CD8-positive, alpha-beta memory T cell (primary cell): ENCODE data around the gene MARCHF10. TPM values are rescaled to one million over a fixed set of nuclear protein-coding genes. Genes with fewer than 3 reads are reported as not detected.

Source experiments
- CTCF ChIA-PET: fragments of 350-600 bp; sonication (Branson Sonifier 250); formaldehyde crosslinking; loops from one replicate; lab custom pipeline; 2021; ENCODE audit warnings: antibody characterized with exemption; lab: Charles Lee
- POLR2A ChIA-PET: fragments of 350-600 bp; sonication (Branson Sonifier 250); formaldehyde crosslinking; loops from one replicate; lab custom pipeline; 2021; ENCODE audit warnings: antibody characterized with exemption; lab: Charles Lee
- DNase-seq, 5 donors: peaks; one replicate each; pipeline versions ENCODE4 v3.0.0 to v3.0.0-alpha.2; 2020 to 2022; ENCODE audit warnings: mixed read lengths in 1 of 5
- H3K27ac ChIP-seq: one replicate; pipeline ENCODE4 v1.7.0; 2013; ENCODE audit warnings: low read depth, mild to moderate bottlenecking, low read length, moderate library complexity
- H3K27me3 ChIP-seq: 2 replicates; pipeline ENCODE4 v1.7.0; 2013; ENCODE audit warnings: low read length, mild to moderate bottlenecking; ENCODE audit not compliant: insufficient read depth, poor library complexity, severe bottlenecking
- H3K36me3 ChIP-seq: 2 replicates; pipeline ENCODE4 v1.7.0; 2013; ENCODE audit warnings: mild to moderate bottlenecking, low read length, moderate library complexity; ENCODE audit not compliant: insufficient read depth
- H3K4me1 ChIP-seq: 2 replicates; pipeline ENCODE4 v1.7.0; 2013; ENCODE audit warnings: mild to moderate bottlenecking, low read length, moderate library complexity; ENCODE audit not compliant: insufficient read depth
- H3K4me3 ChIP-seq: 2 replicates; pipeline ENCODE4 v1.7.0; 2013; ENCODE audit warnings: mild to moderate bottlenecking, low read length
- H3K9me3 ChIP-seq: 2 replicates; pipeline ENCODE4 v1.7.0; 2013; ENCODE audit warnings: mild to moderate bottlenecking, low read length
- H3K27ac Mint-ChIP-seq, 8 donors: one replicate each; pipeline ENCODE4 v1.8.0; 2020 to 2021; ENCODE audit warnings: mixed read lengths in 8 of 8, mild to moderate bottlenecking in 6 of 8, inconsistent platforms in 3 of 8, moderate library complexity in 3 of 8
- H3K27me3 Mint-ChIP-seq, 2 donors: one replicate each; pipeline ENCODE4 v1.8.0; 2020 to 2021; ENCODE audit warnings: mixed read lengths in 2 of 2, mild to moderate bottlenecking in 1 of 2, moderate library complexity in 1 of 2
- H3K36me3 Mint-ChIP-seq, 3 donors: one replicate each; pipeline ENCODE4 v1.8.0; 2020 to 2021; ENCODE audit warnings: mixed read lengths in 3 of 3, inconsistent platforms in 1 of 3, mild to moderate bottlenecking in 1 of 3
- H3K4me1 Mint-ChIP-seq, 3 donors: one replicate each; pipeline ENCODE4 v1.8.0; 2020 to 2021; ENCODE audit warnings: mixed read lengths in 3 of 3, inconsistent platforms in 1 of 3, mild to moderate bottlenecking in 1 of 3
- H3K4me3 Mint-ChIP-seq, 7 donors: one replicate each; pipeline ENCODE4 v1.8.0; 2020 to 2021; ENCODE audit warnings: mixed read lengths in 7 of 7, mild to moderate bottlenecking in 6 of 7, moderate library complexity in 4 of 7, inconsistent platforms in 2 of 7
- H3K9me3 Mint-ChIP-seq, 5 donors: one replicate each; pipeline ENCODE4 v1.8.0; 2020 to 2022; ENCODE audit warnings: mixed read lengths in 5 of 5, mild to moderate bottlenecking in 3 of 5, moderate library complexity in 2 of 5, inconsistent platforms in 1 of 5
- polyA plus RNA-seq: library from polyadenylated mRNA; unstranded; fragments of 300-500 nt; fragmentation: Illumina TruSeq; gene quantifications from one replicate; pipeline ENCODE4 v1.2.3, GENCODE V29; 2021
- total RNA-seq, 2 experiments: library from RNA; stranded (reverse); gene quantifications; one replicate each; pipeline ENCODE4 v1.2.3, GENCODE V29; 2021

Gene MARCHF10
- total and polyA plus RNA-seq, 3 experiments from 2014 or later, result 0.86 TPM; not detected in 2

- Histone ChIP-seq H3K4me3 (no peak overlapping the region), H3K27ac (no peak overlapping the region), H3K4me1 (peaks cover 23% of the 10 kb centered on the region), H3K9me3 (no peaks in the 10 kb centered on the region), H3K36me3 (no peaks in the 10 kb centered on the region), H3K27me3 (no peaks in the 10 kb centered on the region)
- peaks cover 0 to 3% (median 0%) of the 10 kb centered on the region in 5 donors for H3K9me3 Mint-ChIP-seq
- peak overlapping the region in 4 of 8 donors; percentile 53 to 94 (median 85) for H3K27ac Mint-ChIP-seq
- H3K36me3 Mint-ChIP-seq, result peaks cover 0 to 5% (median 0%) of the 10 kb centered on the region in 3 donors
- ChIA-PET CTCF (interaction anchor here (0.7 to 2.8 kb wide), 2 partner anchors 245 to 251 kb away, joined by 3 to 12 read pairs; partner anchors contain the start of gene TANC2), POLR2A (interaction anchor here (1.4 kb wide), 1 partner anchor 242 kb away, joined by 5 read pairs; no protein-coding TSS in a partner anchor)
- H3K4me1 Mint-ChIP-seq, result peaks cover 35 to 40% (median 37%) of the 10 kb centered on the region in 3 donors
- peaks cover 0 to 3% of the 10 kb centered on the region in 2 donors for H3K27me3 Mint-ChIP-seq
- DNase-seq, result no peak
- H3K4me3 Mint-ChIP-seq, result no peak overlapping the region
These were observed 85.5 kb downstream of the MARCHF10 start for GRCh38 chr17:62722625-62723024.

GRCh38 chr17:62720126-62720850, 87.8 kb downstream of the MARCHF10 start:
- CTCF ChIA-PET, result no interaction called here
- no peak overlapping the region for H3K27ac ChIP-seq
- Mint-ChIP-seq H3K27me3 (no peaks in the 10 kb centered on the region), H3K27ac (peak overlapping the region in 5 of 8 donors; percentile 5 to 84 (median 13)), H3K9me3 (peaks cover 0 to 3% (median 0%) of the 10 kb centered on the region in 5 donors), H3K4me3 (peak overlapping the region in 1 of 7 donors; percentile 13), H3K36me3 (peaks cover 0 to 5% (median 0%) of the 10 kb centered on the region in 3 donors), H3K4me1 (peaks cover 26 to 33% (median 27%) of the 10 kb centered on the region in 3 donors)
- POLR2A ChIA-PET, result no interaction called here
- no peak overlapping the region for H3K4me3 ChIP-seq
- H3K27me3 ChIP-seq, result no peaks in the 10 kb centered on the region
- H3K4me1 ChIP-seq, result peaks cover 18% of the 10 kb centered on the region
- DNase-seq, result no peak
- H3K36me3 ChIP-seq, result no peaks in the 10 kb centered on the region
- no peaks in the 10 kb centered on the region for H3K9me3 ChIP-seq

- POLR2A ChIA-PET, result no interaction called here
- CTCF ChIA-PET, result no interaction called here
- H3K27ac ChIP-seq, result no peak overlapping the region
These were observed 88.5 kb downstream of the MARCHF10 start for GRCh38 chr17:62719586-62719985.

DNA sequence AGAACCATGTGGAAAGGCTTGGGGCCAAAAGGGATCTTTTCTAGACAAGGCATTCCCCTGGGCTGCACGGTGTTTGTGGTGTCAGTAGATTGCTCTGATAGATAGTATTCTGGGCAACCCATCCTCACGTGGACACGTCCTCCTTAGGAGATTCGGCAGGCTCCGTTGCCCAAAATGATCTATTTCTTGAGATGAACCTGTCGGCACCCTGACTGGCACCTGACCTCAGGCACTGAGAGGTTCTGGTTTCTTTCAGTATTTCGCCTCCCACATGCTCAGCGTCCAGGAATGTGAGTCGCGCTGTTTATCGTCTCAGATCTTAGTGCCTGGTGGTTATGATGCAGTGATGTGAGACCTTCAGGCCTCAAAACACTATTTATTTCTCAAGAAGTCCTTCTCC, 89.7 kb downstream of the MARCHF10 start:
- ChIA-PET CTCF (interaction anchor here (1.3 kb wide), 1 partner anchor 12 kb away, joined by 3 read pairs; no protein-coding TSS in a partner anchor), POLR2A (no interaction called here)
- H3K27ac ChIP-seq, result no peak overlapping the region
- peak overlapping the region in 6 of 8 donors; percentile 13 to 82 (median 42) for H3K27ac Mint-ChIP-seq
- peaks cover 0 to 5% (median 0%) of the 10 kb centered on the region in 3 donors for H3K36me3 Mint-ChIP-seq
- peaks cover 0 to 3% (median 0%) of the 10 kb centered on the region in 5 donors for H3K9me3 Mint-ChIP-seq
- no peak for DNase-seq
- peaks cover 8 to 14% (median 8%) of the 10 kb centered on the region in 3 donors for H3K4me1 Mint-ChIP-seq
- no peaks in the 10 kb centered on the region for H3K36me3 ChIP-seq
- H3K4me1 ChIP-seq, result no peaks in the 10 kb centered on the region
- H3K9me3 ChIP-seq, result no peaks in the 10 kb centered on the region
- no peaks in the 10 kb centered on the region for H3K27me3 Mint-ChIP-seq
- peak overlapping the region in 2 of 7 donors; percentile 15 to 30 for H3K4me3 Mint-ChIP-seq
- no peaks in the 10 kb centered on the region for H3K27me3 ChIP-seq
- H3K4me3 ChIP-seq, result no peak overlapping the region

More at GRCh38 chr17:62719586-62719985, 88.5 kb downstream of the MARCHF10 start:
- H3K9me3 ChIP-seq, result no peaks in the 10 kb centered on the region
- peaks cover 0 to 5% (median 0%) of the 10 kb centered on the region in 3 donors for H3K36me3 Mint-ChIP-seq
- no peak for DNase-seq
- H3K4me3 Mint-ChIP-seq, result peak overlapping the region in 1 of 7 donors; percentile 13
- H3K9me3 Mint-ChIP-seq, result peaks cover 0 to 3% (median 0%) of the 10 kb centered on the region in 5 donors
- no peaks in the 10 kb centered on the region for H3K27me3 ChIP-seq
- H3K4me1 ChIP-seq, result peaks cover 11% of the 10 kb centered on the region
- no peaks in the 10 kb centered on the region for H3K36me3 ChIP-seq
- H3K4me3 ChIP-seq, result no peak overlapping the region
- H3K4me1 Mint-ChIP-seq, result peaks cover 19 to 26% (median 20%) of the 10 kb centered on the region in 3 donors
- H3K27me3 Mint-ChIP-seq, result no peaks in the 10 kb centered on the region
- peak overlapping the region in 3 of 8 donors; percentile 13 to 64 (median 23) for H3K27ac Mint-ChIP-seq

- H3K4me3 Mint-ChIP-seq, result peak overlapping the region in 3 of 7 donors; percentile 4 to 30 (median 15)
- no peaks in the 10 kb centered on the region for H3K27me3 ChIP-seq
- peaks cover 0 to 3% (median 0%) of the 10 kb centered on the region in 5 donors for H3K9me3 Mint-ChIP-seq
- no peaks in the 10 kb centered on the region for H3K27me3 Mint-ChIP-seq
- no peak overlapping the region for H3K27ac ChIP-seq
- ChIA-PET POLR2A (no interaction called here), CTCF (interaction anchor here (1.3 kb wide), 1 partner anchor 12 kb away, joined by 3 read pairs; no protein-coding TSS in a partner anchor)
- peaks cover 4 to 9% (median 5%) of the 10 kb centered on the region in 3 donors for H3K4me1 Mint-ChIP-seq
- no peaks in the 10 kb centered on the region for H3K36me3 ChIP-seq
- H3K4me3 ChIP-seq, result no peak overlapping the region
- peaks cover 0 to 5% (median 0%) of the 10 kb centered on the region in 3 donors for H3K36me3 Mint-ChIP-seq
- H3K9me3 ChIP-seq, result no peaks in the 10 kb centered on the region
- DNase-seq, result no peak
- H3K27ac Mint-ChIP-seq, result peak overlapping the region in 7 of 8 donors; percentile 13 to 82 (median 57)
- H3K4me1 ChIP-seq, result no peaks in the 10 kb centered on the region
These were observed 90.2 kb downstream of the MARCHF10 start for GRCh38 chr17:62717889-62718288.

DNA sequence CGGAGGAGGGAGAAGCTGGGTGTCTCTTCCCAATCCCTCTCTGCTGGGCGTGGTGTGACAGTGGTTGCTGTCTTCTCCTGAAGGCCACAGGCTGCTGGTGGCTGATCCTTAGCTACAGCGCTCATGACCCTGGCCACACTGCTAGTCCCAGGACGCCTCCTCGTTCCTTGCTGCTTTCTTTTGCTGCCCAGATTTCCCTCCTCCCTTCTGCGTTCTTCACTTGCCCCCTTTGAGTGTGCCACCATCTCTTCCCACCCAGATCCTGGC, 90.6 kb downstream of the MARCHF10 start:
- H3K27me3 ChIP-seq, result no peaks in the 10 kb centered on the region
- H3K4me1 ChIP-seq, result no peaks in the 10 kb centered on the region
- Mint-ChIP-seq H3K4me1 (peaks cover 2 to 8% (median 5%) of the 10 kb centered on the region in 3 donors), H3K27ac (peak overlapping the region in 5 of 8 donors; percentile 13 to 82 (median 57)), H3K36me3 (peaks cover 0 to 5% (median 0%) of the 10 kb centered on the region in 3 donors), H3K4me3 (peak overlapping the region in 1 of 7 donors; percentile 4), H3K9me3 (peaks cover 0 to 3% (median 0%) of the 10 kb centered on the region in 5 donors), H3K27me3 (no peaks in the 10 kb centered on the region)
- DNase-seq, result no peak
- H3K9me3 ChIP-seq, result no peaks in the 10 kb centered on the region
- ChIA-PET CTCF (interaction anchor here (1.3 kb wide), 1 partner anchor 11 kb away, joined by 3 read pairs; no protein-coding TSS in a partner anchor), POLR2A (no interaction called here)
- no peak overlapping the region for H3K27ac ChIP-seq
- no peaks in the 10 kb centered on the region for H3K36me3 ChIP-seq
- H3K4me3 ChIP-seq, result no peak overlapping the region

- Mint-ChIP-seq H3K27ac (no peak overlapping the region), H3K4me1 (peaks cover 0 to 6% (median 5%) of the 10 kb centered on the region in 3 donors), H3K27me3 (no peaks in the 10 kb centered on the region)
These were observed 91.1 kb downstream of the MARCHF10 start for GRCh38 chr17:62716834-62717588.

More at GRCh38 chr17:62716834-62717588, 91.1 kb downstream of the MARCHF10 start:
- Histone ChIP-seq H3K27ac (no peak overlapping the region), H3K4me3 (no peak overlapping the region), H3K36me3 (no peaks in the 10 kb centered on the region), H3K9me3 (no peaks in the 10 kb centered on the region), H3K27me3 (no peaks in the 10 kb centered on the region), H3K4me1 (no peaks in the 10 kb centered on the region)
- H3K4me3 Mint-ChIP-seq, result no peak overlapping the region
- peaks cover 0 to 5% (median 0%) of the 10 kb centered on the region in 3 donors for H3K36me3 Mint-ChIP-seq
- CTCF ChIA-PET, result interaction anchor here (1.3 kb wide), 1 partner anchor 11 kb away, joined by 3 read pairs; no protein-coding TSS in a partner anchor
- peaks cover 0 to 3% (median 0%) of the 10 kb centered on the region in 5 donors for H3K9me3 Mint-ChIP-seq
- POLR2A ChIA-PET, result no interaction called here
- DNase-seq, result no peak
